Measurements from ENCODE around the gene CLEC12A.
A peak's percentile ranks its signal among the peaks of the same experiment; 100 is the strongest.
"Not testable (repeated sequence)": the region's sequence is repeated elsewhere in the genome, so short reads cannot be mapped to it uniquely, and the experiment has no call there.

Gene CLEC12A

GRCh38 chr12:9971181-9971580 is at the start of gene CLEC12A:
Gene CLEC12A (plus strand): TSS chr12:9971409. CDS start chr12:9971597, 188 bp downstream.
- no peak for DNase-seq

- DNase-seq: no peak
Observed at GRCh38 chr12:9922429-9922828, 48.8 kb upstream of the CLEC12A start.

- DNase-seq: peak in 1 of 2 experiments; percentile 7
Observed at GRCh38 chr12:9925705-9926393, 45.4 kb upstream of the CLEC12A start.

- DNase-seq: no peak
Observed at GRCh38 chr12:9926876-9927275, 44.3 kb upstream of the CLEC12A start.

- no peak for DNase-seq
Observed at GRCh38 chr12:9928607-9929006, 42.6 kb upstream of the CLEC12A start.

- no peak for DNase-seq
Observed at GRCh38 chr12:9931245-9931644, 40.0 kb upstream of the CLEC12A start.

GRCh38 chr12:9932270-9932669 is 38.9 kb upstream of the CLEC12A start, which contains the start of gene CLEC2A:
Gene CLEC2A (minus strand): TSS chr12:9932370. CDS start chr12:9932329, 41 bp downstream.
- DNase-seq: no peak

GRCh38 chr12:9933958-9934357 is 37.3 kb upstream of the CLEC12A start:
- DNase-seq: no peak

- no peak for DNase-seq
Observed at GRCh38 chr12:9935026-9935425, 36.2 kb upstream of the CLEC12A start.

- no peak for DNase-seq
Observed at GRCh38 chr12:9936591-9936990, 34.6 kb upstream of the CLEC12A start.

- DNase-seq: no peak
Observed at GRCh38 chr12:9940375-9940774, 30.8 kb upstream of the CLEC12A start.

- no peak for DNase-seq
Observed at GRCh38 chr12:9941838-9942237, 29.4 kb upstream of the CLEC12A start.

- peak in 1 of 2 experiments; percentile 9 for DNase-seq
Observed at GRCh38 chr12:9943240-9943639, 28.0 kb upstream of the CLEC12A start.

- no peak for DNase-seq
Observed at GRCh38 chr12:9944391-9944790, 26.8 kb upstream of the CLEC12A start.

- DNase-seq: no peak
Observed at GRCh38 chr12:9947674-9948073, 23.5 kb upstream of the CLEC12A start.

GRCh38 chr12:9948606-9949296 is 22.5 kb upstream of the CLEC12A start:
- DNase-seq: no peak

- peak; percentile 20 to 33 for DNase-seq
Observed at GRCh38 chr12:9951026-9951675, 20.1 kb upstream of the CLEC12A start.

GRCh38 chr12:9952954-9953729 is 18.1 kb upstream of the CLEC12A start:
- DNase-seq: not testable (repeated sequence)

GRCh38 chr12:9957834-9958233 is 13.4 kb upstream of the CLEC12A start:
- no peak for DNase-seq

GRCh38 chr12:9960590-9960989 is 10.6 kb upstream of the CLEC12A start:
- no peak for DNase-seq

- DNase-seq: no peak
Observed at GRCh38 chr12:9961106-9961505, 10.1 kb upstream of the CLEC12A start.

GRCh38 chr12:9961901-9962300 is 9.3 kb upstream of the CLEC12A start:
- no peak for DNase-seq

- DNase-seq: no peak
Observed at GRCh38 chr12:9969673-9970072, 1.5 kb upstream of the CLEC12A start.

Measured in activated CD4-positive, alpha-beta T cell treated with anti-CD3 and anti-CD28 coated beads, Interleukin-2, amount 50 U/mL, for 48 hours (primary cell).